Adrenal gland (tissue), 5 donors: ENCODE data around the gene CORO2B.

ENCODE experiments used
- POLR2A ChIP-seq, 2 donors: fragments of 450-650 bp; IDR thresholded peaks; one replicate each; pipeline ENCODE4 v1.6.1; 2017; ENCODE audit warnings: antibody characterized with exemption in 2 of 2, mild to moderate bottlenecking in 2 of 2, moderate library complexity in 1 of 2
- TF ChIP-seq, protein P1 (sequence below), 6 experiments: fragments of 450-650 bp in 4 of 6; fragments of 200-600 bp in 2 of 6; sonication (generic) in 1 of 6; IDR thresholded peaks; 1 replicate in 5 of 6; 2 replicates in 1 of 6; pipeline versions ENCODE4 v1.5.1 to v1.8.0; 2016 to 2021; ENCODE audit warnings: antibody characterized with exemption in 6 of 6, mild to moderate bottlenecking in 2 of 6, moderate library complexity in 1 of 6
- donor health status: DM: no; HTN: no; CAD: no.

DNA sequence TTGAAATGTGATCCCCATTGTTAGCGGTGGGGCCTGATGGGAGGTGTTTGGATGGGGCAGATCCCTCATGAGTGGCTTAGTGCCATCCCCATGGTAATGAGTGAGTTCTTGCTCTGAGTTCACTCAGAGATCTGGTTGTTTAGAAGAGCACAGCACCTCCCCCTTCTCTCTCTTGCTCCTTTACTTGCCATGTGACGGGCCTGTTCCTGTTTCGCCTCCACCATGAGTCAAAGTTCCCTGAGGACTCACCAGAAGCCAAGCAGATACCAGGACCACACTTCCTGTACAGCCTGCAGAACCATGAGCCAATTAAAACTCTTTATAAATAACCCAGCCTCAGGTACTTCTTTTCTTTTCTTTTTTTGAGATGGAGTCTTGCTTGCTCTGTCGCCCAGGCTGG, 195.3 kb downstream of the CORO2B start:
- TF ChIP-seq, protein P1, sequence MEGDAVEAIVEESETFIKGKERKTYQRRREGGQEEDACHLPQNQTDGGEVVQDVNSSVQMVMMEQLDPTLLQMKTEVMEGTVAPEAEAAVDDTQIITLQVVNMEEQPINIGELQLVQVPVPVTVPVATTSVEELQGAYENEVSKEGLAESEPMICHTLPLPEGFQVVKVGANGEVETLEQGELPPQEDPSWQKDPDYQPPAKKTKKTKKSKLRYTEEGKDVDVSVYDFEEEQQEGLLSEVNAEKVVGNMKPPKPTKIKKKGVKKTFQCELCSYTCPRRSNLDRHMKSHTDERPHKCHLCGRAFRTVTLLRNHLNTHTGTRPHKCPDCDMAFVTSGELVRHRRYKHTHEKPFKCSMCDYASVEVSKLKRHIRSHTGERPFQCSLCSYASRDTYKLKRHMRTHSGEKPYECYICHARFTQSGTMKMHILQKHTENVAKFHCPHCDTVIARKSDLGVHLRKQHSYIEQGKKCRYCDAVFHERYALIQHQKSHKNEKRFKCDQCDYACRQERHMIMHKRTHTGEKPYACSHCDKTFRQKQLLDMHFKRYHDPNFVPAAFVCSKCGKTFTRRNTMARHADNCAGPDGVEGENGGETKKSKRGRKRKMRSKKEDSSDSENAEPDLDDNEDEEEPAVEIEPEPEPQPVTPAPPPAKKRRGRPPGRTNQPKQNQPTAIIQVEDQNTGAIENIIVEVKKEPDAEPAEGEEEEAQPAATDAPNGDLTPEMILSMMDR (IDR thresholded peaks at IDR 0.05) = no peak
- no peak for TF ChIP-seq POLR2A (IDR thresholded peaks at IDR 0.05)
